HepG2 (cell line): ENCODE data around the gene TPX2. TPM values are rescaled to one million over a fixed set of nuclear protein-coding genes. Genes with fewer than 3 reads are reported as not detected.

Source experiments
- ARNT2 ChIP-seq: sonication (generic); formaldehyde crosslinking; IDR thresholded peaks from 2 replicates; pipeline ENCODE4 v1.8.0; 2022; ENCODE audit warnings: mild to moderate bottlenecking, low read depth, missing genetic modification reagents, moderate library complexity
- CBX2 ChIP-seq, 2 experiments: fragments of 200-600 bp in 1 of 2; sonication (generic); formaldehyde crosslinking in 1 of 2; IDR thresholded peaks; 2 replicates each; pipeline versions ENCODE4 v1.7.0 to v1.8.1; 2018 to 2022; ENCODE audit warnings: low read depth in 2 of 2, low read length in 1 of 2, mild to moderate bottlenecking in 1 of 2, missing genetic modification reagents in 1 of 2
- GABPA ChIP-seq, 2 experiments: IDR thresholded peaks; 2 replicates each; pipeline ENCODE4 v1.6.1; 2011 to 2016; ENCODE audit warnings: low read depth in 2 of 2, low read length in 1 of 2, missing biosample characterization in 1 of 2, missing genetic modification characterization in 1 of 2
- GLI4 ChIP-seq: sonication (generic); formaldehyde crosslinking; IDR thresholded peaks from 2 replicates; pipeline ENCODE4 v1.5.1; 2020; ENCODE audit warnings: missing genetic modification reagents, mild to moderate bottlenecking, moderate library complexity, borderline replicate concordance
- KLF16 ChIP-seq, 2 experiments: sonication (generic) in 1 of 2; formaldehyde crosslinking in 1 of 2; IDR thresholded peaks; 2 replicates each; pipeline versions ENCODE4 v1.6.1 to v1.8.0; 2016 to 2023; ENCODE audit warnings: missing genetic modification reagents in 2 of 2, missing compliant biosample characterization in 1 of 2
- NFIB ChIP-seq: sonication (generic); formaldehyde crosslinking; IDR thresholded peaks from 2 replicates; pipeline ENCODE4 v1.9.0; 2021; ENCODE audit warnings: missing genetic modification reagents, mild to moderate bottlenecking, borderline replicate concordance
- SMYD3 ChIP-seq: sonication (generic); formaldehyde crosslinking; IDR thresholded peaks from 2 replicates; pipeline ENCODE4 v1.8.1; 2023; ENCODE audit warnings: mild to moderate bottlenecking, missing genetic modification reagents
- TFAP4 ChIP-seq: sonication (generic); IDR thresholded peaks from 2 replicates; pipeline ENCODE4 v1.6.1; 2016; ENCODE audit warnings: low read depth, borderline replicate concordance
- ZFY ChIP-seq: sonication (generic); formaldehyde crosslinking; IDR thresholded peaks from 2 replicates; pipeline ENCODE4 v1.4.0; 2020; ENCODE audit warnings: missing genetic modification reagents
- ZNF124 ChIP-seq: sonication (generic); formaldehyde crosslinking; IDR thresholded peaks from 2 replicates; pipeline ENCODE4 v1.4.0; 2020; ENCODE audit warnings: missing genetic modification reagents
- ZNF160 ChIP-seq: sonication (generic); formaldehyde crosslinking; IDR thresholded peaks from 2 replicates; pipeline ENCODE4 v1.8.0; 2022; ENCODE audit warnings: mild to moderate bottlenecking, inconsistent platforms, missing genetic modification reagents
- ZNF335 ChIP-seq: sonication (generic); formaldehyde crosslinking; IDR thresholded peaks from 2 replicates; pipeline ENCODE4 v1.4.0; 2020; ENCODE audit warnings: missing genetic modification reagents
- ZNF460 ChIP-seq: sonication (generic); formaldehyde crosslinking; IDR thresholded peaks from 2 replicates; pipeline ENCODE4 v1.5.1; 2020; ENCODE audit warnings: missing genetic modification reagents, mild to moderate bottlenecking, borderline replicate concordance
- ZNF619 ChIP-seq: sonication (generic); formaldehyde crosslinking; IDR thresholded peaks from 2 replicates; pipeline ENCODE4 v1.4.0; 2020; ENCODE audit warnings: mild to moderate bottlenecking, missing genetic modification reagents
- ZSCAN30 ChIP-seq: sonication (generic); formaldehyde crosslinking; IDR thresholded peaks from 2 replicates; pipeline ENCODE4 v1.5.0; 2020; ENCODE audit warnings: mild to moderate bottlenecking, missing genetic modification reagents
- polyA plus RNA-seq, 8 experiments: library from polyadenylated mRNA; depleted of rRNA in 3 of 8; stranded (reverse) in 7 of 8; unstranded in 1 of 8; fragments of >200 nt; fragmentation: Illumina TruSeq in 4 of 8; extraction: Trizol in 4 of 8; gene quantifications; 2 replicates each; pipeline versions ENCODE4 v1.2.1 to v1.2.3, GENCODE V29; 2011 to 2016; ENCODE audit warnings: low read depth in 4 of 8, missing spikeins in 1 of 8, mixed read lengths in 1 of 8; ENCODE audit not compliant: insufficient read depth in 1 of 8
- total RNA-seq, 5 experiments: library from RNA; depleted of rRNA; stranded (reverse); fragments of >200 nt; fragmentation: Illumina TruSeq; extraction: Trizol; gene quantifications; 2 replicates each; pipeline ENCODE4 v1.2.3, GENCODE V29; 2016; ENCODE audit warnings: low read depth in 1 of 5
- TF ChIP-seq, protein P1 (sequence below): sonication (generic); formaldehyde crosslinking; IDR thresholded peaks from 2 replicates; pipeline ENCODE4 v1.8.1; 2023; ENCODE audit warnings: missing genetic modification reagents, mild to moderate bottlenecking, borderline replicate concordance
- TF ChIP-seq, protein P2 (sequence below): sonication (generic); formaldehyde crosslinking; IDR thresholded peaks from 2 replicates; pipeline ENCODE4 v1.4.0; 2020; ENCODE audit warnings: mild to moderate bottlenecking, missing genetic modification reagents
- TF ChIP-seq, protein P3 (sequence below): sonication (generic); formaldehyde crosslinking; IDR thresholded peaks from 2 replicates; pipeline ENCODE4 v1.4.0; 2020; ENCODE audit warnings: missing genetic modification reagents

The TPX2 gene
- total and polyA plus RNA-seq, 2 of the 13 experiments (the other 11 are each of a cell fraction or from before 2014, with no cell fraction given): 34.3 to 124 TPM

DNA sequence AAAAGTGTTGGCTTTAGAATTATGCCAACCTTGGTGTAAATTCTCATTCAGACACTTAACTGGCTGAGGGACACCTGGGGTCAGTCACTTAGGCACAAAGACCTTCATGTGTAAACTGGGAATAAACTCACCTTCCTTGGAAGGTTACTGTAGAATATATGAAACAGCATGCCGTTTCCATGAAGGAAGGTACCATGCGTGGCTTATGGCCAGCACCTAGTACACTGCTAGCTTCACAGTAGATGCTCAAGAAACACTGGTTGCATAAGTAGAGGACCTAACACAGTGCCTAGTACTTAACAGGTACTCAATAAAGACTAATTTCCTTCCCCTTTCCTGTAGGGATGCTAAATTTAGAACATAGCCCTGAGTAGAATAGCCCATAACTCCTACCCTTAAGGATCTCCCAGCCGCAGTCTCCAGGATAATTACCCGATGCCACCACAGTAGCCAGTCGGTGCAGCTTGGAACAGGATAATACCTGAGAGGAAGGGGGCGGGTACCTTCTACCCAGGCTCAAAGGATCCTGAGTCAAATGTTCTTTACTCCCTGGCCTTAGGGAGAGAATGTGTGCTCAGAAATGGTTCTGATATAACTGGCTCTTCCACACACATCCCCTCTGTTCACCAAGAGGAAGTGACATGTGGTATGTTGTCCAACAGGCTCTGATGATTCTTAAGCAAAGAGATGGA lies 20.0 kb upstream of the TPX2 start (continued):
- TF ChIP-seq SMYD3 (CRISPR knock-in tag) (no peak), ZSCAN30 (CRISPR knock-in tag) (no peak), GABPA (IDR thresholded peaks at IDR 0.05; ENCODE audit: low read depth, low read length) (no peak), GABPA (CRISPR knock-in tag; IDR thresholded peaks at IDR 0.05; ENCODE audit: low read depth) (no peak), ZNF124 (CRISPR knock-in tag) (no peak), ZFY (CRISPR knock-in tag) (no peak), GLI4 (no peak), NFIB (CRISPR knock-in tag) (no peak), ZNF619 (0 out of 2 replicates have a peak, but pooled peaks have one; percentile 57), CBX2 (IDR thresholded peaks at IDR 0.05; ENCODE audit: low read depth, low read length) (no peak), CBX2 (CRISPR knock-in tag; IDR thresholded peaks at IDR 0.05; ENCODE audit: low read depth) (no peak), KLF16 (CRISPR knock-in tag; IDR thresholded peaks at IDR 0.05) (no peak), ZNF335 (CRISPR knock-in tag) (no peak), ZNF160 (CRISPR knock-in tag) (no peak), TFAP4 (no peak), ZNF460 (CRISPR knock-in tag) (0 out of 2 replicates have a peak, but pooled peaks have one; percentile 6), ARNT2 (CRISPR knock-in tag) (no peak)
- TF ChIP-seq, protein P1, sequence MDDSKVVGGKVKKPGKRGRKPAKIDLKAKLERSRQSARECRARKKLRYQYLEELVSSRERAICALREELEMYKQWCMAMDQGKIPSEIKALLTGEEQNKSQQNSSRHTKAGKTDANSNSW (CRISPR knock-in tag): no peak
- TF ChIP-seq, protein P2, sequence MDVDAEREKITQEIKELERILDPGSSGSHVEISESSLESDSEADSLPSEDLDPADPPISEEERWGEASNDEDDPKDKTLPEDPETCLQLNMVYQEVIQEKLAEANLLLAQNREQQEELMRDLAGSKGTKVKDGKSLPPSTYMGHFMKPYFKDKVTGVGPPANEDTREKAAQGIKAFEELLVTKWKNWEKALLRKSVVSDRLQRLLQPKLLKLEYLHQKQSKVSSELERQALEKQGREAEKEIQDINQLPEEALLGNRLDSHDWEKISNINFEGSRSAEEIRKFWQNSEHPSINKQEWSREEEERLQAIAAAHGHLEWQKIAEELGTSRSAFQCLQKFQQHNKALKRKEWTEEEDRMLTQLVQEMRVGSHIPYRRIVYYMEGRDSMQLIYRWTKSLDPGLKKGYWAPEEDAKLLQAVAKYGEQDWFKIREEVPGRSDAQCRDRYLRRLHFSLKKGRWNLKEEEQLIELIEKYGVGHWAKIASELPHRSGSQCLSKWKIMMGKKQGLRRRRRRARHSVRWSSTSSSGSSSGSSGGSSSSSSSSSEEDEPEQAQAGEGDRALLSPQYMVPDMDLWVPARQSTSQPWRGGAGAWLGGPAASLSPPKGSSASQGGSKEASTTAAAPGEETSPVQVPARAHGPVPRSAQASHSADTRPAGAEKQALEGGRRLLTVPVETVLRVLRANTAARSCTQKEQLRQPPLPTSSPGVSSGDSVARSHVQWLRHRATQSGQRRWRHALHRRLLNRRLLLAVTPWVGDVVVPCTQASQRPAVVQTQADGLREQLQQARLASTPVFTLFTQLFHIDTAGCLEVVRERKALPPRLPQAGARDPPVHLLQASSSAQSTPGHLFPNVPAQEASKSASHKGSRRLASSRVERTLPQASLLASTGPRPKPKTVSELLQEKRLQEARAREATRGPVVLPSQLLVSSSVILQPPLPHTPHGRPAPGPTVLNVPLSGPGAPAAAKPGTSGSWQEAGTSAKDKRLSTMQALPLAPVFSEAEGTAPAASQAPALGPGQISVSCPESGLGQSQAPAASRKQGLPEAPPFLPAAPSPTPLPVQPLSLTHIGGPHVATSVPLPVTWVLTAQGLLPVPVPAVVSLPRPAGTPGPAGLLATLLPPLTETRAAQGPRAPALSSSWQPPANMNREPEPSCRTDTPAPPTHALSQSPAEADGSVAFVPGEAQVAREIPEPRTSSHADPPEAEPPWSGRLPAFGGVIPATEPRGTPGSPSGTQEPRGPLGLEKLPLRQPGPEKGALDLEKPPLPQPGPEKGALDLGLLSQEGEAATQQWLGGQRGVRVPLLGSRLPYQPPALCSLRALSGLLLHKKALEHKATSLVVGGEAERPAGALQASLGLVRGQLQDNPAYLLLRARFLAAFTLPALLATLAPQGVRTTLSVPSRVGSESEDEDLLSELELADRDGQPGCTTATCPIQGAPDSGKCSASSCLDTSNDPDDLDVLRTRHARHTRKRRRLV (CRISPR knock-in tag): no peak
- TF ChIP-seq, protein P3, sequence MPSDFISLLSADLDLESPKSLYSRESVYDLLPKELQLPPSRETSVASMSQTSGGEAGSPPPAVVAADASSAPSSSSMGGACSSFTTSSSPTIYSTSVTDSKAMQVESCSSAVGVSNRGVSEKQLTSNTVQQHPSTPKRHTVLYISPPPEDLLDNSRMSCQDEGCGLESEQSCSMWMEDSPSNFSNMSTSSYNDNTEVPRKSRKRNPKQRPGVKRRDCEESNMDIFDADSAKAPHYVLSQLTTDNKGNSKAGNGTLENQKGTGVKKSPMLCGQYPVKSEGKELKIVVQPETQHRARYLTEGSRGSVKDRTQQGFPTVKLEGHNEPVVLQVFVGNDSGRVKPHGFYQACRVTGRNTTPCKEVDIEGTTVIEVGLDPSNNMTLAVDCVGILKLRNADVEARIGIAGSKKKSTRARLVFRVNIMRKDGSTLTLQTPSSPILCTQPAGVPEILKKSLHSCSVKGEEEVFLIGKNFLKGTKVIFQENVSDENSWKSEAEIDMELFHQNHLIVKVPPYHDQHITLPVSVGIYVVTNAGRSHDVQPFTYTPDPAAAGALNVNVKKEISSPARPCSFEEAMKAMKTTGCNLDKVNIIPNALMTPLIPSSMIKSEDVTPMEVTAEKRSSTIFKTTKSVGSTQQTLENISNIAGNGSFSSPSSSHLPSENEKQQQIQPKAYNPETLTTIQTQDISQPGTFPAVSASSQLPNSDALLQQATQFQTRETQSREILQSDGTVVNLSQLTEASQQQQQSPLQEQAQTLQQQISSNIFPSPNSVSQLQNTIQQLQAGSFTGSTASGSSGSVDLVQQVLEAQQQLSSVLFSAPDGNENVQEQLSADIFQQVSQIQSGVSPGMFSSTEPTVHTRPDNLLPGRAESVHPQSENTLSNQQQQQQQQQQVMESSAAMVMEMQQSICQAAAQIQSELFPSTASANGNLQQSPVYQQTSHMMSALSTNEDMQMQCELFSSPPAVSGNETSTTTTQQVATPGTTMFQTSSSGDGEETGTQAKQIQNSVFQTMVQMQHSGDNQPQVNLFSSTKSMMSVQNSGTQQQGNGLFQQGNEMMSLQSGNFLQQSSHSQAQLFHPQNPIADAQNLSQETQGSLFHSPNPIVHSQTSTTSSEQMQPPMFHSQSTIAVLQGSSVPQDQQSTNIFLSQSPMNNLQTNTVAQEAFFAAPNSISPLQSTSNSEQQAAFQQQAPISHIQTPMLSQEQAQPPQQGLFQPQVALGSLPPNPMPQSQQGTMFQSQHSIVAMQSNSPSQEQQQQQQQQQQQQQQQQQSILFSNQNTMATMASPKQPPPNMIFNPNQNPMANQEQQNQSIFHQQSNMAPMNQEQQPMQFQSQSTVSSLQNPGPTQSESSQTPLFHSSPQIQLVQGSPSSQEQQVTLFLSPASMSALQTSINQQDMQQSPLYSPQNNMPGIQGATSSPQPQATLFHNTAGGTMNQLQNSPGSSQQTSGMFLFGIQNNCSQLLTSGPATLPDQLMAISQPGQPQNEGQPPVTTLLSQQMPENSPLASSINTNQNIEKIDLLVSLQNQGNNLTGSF (CRISPR knock-in tag): no peak
